ENCODE measurements around the gene KLHL14.

Gene KLHL14

DNA sequence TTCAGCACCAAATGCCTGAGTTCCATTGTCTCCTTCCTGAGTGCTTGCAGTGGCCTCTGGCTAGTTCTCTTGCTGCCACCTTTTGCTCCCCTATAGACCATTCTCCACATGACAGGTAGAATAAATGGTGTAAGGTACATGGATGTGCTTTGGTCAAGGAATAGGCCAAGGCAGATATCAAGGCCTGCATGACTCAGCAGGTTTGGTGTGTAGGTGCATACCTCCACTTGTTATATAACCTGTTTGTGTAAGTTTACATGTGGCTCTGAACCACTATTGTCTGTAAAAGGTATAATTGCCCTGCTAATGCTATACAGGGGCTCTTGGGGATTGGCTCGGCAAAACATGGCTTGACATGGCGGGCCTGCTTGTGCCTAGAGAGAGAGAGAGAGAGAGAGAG is 143.5 kb downstream of the KLHL14 start:
- DNase-seq = no peak

DNA sequence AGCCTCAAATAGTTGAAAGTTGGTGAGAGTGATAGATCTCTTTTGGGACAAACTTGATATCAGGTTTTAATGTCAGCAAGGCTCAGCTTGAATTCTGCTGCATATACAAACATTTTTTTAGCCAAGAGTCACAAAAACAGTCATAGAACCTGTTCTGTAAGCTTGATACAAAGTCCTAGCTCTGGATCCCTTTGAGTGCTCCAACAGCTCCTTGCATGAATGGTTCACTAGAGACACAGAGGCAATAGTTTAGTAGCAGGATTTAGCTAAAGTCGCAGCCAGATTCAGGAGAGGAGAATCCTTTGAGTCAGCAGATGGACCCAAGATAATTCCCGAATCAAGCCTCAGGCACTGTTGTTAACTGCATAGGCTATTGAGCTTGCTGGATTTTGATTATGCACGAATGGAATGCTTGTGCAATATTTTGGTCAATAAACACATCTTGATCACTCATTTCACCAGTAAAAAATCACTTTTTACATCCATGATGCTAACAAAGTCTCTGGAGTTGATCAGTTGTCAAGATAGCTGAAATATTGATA is 148.6 kb downstream of the KLHL14 start:
- no peak for DNase-seq

DNA sequence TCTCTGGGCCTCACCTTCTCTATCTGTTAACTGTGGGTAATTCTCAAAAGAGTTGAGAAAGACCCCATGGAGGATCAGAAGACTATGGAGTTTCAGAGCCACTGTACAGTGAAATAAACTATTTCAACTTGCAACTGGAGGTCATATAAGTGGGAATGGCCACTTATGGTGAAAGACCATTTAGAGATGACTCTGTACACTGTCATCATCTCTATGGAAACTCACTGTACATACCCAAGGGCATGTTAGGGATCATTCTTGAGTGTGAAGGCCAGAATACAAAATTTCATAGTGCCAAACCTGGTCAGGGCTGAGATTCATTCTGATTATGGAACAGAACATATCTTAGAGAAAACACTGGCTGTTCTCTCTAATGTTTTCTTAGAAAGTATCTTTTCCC is 149.3 kb downstream of the KLHL14 start:
- DNase-seq = no peak

All from effector CD8-positive, alpha-beta T cell (primary cell).